Colon (tissue), 2 donors: ENCODE results near the gene ALDH1A1.

Experiments used
- FAIRE-seq: peaks from 2 replicates; lab custom pipeline; 2012; peaks lifted over from hg19 to GRCh38; lab: Jason Lieb, UNC
- donor health status: control.
- donor health status: control.

ALDH1A1 gene

DNA sequence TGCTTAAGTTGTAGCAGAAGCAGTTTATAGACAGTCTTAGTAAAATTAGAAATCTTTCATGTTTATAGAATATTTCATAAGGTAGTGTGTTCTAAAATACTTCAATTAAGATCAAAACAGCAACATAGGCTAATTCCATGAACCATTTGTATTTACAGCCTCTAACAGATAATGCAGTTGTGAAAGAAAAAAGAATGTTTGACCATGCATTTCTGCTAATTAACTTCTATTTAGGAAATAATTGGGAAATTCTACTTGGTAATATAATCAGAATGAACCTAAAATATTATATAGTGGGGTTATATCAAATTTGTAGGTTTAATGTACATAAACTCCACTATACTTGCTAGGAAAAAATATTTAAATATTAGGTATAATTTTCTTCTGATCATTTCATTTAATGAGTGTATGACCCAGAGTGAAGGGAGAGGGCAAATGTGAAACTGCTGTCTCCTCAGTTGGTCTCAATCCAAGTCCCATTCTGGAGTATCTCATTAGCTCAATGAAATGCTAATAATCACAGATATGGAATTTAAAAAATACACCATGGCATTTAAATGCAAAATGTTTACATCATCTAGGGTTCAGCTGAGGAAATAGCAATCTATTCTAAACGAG is 34.9 kb downstream of the ALDH1A1 start:
- FAIRE-seq, result no peak

DNA sequence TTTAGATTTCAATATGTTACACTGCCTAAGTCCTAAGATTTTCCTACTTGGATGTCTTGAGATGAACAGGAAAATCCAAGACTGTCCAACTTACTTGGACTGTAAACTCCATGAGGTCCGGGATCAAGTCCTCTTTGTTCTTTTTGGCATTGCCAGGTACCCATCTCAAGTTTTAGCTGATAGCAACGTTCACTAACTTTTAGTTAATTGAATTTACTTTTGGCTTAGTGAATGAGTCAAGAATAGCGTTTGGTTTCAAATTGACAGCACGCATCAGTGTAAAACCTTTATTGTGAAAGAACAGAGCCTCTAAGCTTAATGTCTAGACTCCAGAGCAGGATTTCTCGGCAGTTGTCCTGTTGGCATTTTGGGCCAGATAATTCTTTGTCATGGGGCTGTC is 37.2 kb downstream of the ALDH1A1 start:
- FAIRE-seq, result no peak

DNA sequence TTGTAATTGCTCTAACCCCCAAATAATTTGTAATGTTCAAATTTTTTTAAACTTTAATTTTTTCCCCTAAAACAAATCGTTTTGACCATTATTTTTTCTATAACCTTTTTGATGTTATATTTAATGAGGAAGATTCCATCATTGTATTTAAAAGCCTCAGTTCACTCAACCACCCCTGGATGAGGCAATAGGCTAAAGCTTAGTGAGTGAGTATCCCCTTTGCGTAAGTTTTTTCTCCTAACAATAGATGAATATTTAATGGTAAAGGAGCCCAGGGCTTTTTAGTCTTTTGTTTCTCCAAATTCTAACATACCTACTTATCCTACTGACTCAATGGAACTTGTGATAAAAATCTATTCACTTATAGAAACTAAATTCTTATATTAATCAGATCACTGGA is 38.1 kb downstream of the ALDH1A1 start:
- FAIRE-seq, result peak; percentile 31

DNA sequence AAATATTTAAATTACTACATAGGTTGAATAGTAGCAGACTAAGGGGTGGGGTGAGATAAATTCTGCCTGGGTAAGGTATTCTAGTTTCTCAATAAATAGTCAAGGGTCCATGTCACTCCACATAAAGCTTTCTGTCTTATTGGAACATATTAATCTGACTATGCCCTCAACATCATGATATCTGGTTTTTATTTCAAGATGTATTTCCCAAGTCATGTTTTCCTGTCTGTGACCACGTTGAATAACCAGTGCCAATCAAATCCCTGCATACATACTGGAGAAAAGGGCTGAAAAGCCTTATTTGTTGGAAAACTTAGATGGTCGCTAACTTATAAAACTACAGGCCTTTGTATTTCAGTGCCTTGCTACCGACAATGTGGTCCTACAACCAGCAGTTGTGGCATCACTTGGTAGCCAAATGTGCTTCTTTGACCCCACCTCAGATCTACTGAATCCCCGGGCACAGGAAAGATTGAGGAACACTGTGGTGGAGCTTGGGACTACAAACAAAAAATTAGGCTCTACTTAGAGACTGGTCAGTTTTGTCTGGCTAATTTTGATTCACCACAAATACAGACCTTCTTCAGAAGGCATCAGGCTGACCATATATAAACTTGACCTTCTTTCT is 39.4 kb downstream of the ALDH1A1 start:
- no peak for FAIRE-seq

GRCh38 chr9:72912476-72913381 is 40.1 kb downstream of the ALDH1A1 start:
- no peak for FAIRE-seq

DNA sequence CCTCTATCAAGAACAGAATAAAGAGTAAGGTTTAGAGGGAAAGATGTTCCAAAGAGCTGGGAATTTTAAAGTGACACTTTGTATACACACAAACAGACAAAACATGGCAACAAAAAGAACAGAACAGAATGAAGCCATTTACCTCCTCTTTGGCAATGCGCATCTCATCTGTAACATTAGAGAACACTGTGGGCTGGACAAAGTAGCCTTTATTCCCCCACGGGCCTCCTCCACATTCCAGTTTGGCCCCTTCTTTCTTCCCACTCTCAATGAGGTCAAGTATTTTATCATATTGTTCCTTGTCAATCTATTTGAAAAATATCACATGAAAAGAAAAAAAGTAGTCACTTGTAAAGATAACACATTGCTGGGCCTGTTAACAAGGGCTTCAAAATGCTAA is 41.0 kb downstream of the ALDH1A1 start:
- no peak for FAIRE-seq

GRCh38 chr9:72911247-72911775 is 41.5 kb downstream of the ALDH1A1 start:
- no peak for FAIRE-seq

- FAIRE-seq, result no peak
Observed at GRCh38 chr9:72909428-72909827, 43.4 kb downstream of the ALDH1A1 start.

- no peak for FAIRE-seq
Observed at GRCh38 chr9:72907421-72907820, 45.4 kb downstream of the ALDH1A1 start.

GRCh38 chr9:72906810-72907209 is 46.0 kb downstream of the ALDH1A1 start:
- no peak for FAIRE-seq

DNA sequence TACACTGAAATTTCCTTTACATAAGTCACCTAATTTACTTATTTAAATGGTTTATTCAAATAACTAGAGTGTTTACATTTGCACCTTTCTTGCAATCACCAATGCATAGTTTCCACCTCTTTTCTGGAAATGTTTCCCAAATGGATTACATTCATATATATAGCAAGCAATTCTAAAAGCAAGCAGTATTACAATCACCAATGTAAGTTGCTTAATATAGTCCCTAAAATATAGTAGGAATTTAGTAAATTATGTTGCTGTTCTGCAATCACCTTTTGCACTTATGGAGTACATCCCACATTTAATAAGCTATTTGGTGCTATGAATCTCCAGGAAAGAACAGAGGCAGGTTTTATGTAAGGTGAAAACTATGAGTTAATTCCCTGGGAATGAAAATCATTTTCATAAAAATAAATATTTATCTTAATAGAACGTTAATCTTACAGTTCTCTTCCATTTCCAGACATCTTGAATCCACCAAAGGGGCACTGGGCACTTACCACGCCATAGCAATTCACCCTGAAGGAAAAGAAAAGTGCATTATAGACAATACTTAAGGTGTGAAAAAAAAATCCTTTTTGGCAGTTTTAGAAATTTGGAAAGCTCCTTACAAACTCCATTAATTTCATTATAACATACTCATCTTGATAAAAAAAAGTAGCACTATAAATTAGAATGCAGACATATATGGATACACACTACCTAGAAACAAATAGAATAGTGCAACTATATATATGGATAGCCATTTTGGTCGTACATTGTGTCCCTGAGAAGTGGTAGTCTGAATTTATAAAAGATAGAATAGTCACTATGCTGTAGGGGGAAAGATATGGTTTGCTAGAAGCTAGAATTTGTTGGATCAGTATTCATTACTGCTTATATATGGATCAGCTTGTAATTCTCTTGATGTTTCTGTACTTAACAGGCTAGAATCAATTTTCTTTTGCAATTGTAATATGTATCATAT is 47.1 kb downstream of the ALDH1A1 start:
- FAIRE-seq, result no peak

DNA sequence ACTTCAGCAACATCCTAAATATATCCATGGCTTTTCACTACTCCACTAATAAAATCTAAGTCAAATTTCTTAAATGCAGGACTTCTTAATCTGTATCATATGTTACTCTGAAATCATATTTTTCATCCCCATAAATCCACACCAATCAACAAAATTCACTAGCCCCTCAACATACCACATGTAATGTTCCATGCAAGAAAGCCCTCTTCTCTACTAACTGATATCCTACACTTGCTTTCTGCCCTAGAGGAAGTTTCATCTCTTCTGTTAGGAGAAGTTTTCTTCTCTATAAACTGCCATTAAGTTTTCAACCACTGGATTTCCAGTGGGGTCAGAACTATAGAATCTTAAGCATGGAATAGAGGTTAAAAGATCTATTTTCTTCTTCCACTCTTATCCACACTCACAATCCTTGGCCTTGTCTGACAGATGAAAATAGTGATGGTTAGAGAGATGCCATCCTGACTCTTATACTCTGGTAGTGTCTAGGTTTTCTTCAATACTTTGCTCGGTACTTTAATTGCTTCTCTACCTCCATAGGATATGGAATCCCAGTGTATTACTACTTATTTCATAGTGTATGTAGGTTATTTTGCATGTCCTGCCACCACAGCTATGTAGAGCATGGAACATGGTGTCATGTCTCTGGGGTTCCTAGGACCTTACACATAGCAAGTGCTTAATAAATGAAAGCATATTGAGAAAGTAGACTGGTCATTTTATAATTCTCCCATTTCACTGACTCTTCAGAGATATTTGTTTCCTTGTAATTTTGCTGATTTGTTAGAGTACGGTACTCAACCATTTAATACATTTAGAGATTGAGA is 48.4 kb downstream of the ALDH1A1 start:
- FAIRE-seq, result no peak

- no peak for FAIRE-seq
Observed at GRCh38 chr9:72903103-72903502, 49.8 kb downstream of the ALDH1A1 start.

DNA sequence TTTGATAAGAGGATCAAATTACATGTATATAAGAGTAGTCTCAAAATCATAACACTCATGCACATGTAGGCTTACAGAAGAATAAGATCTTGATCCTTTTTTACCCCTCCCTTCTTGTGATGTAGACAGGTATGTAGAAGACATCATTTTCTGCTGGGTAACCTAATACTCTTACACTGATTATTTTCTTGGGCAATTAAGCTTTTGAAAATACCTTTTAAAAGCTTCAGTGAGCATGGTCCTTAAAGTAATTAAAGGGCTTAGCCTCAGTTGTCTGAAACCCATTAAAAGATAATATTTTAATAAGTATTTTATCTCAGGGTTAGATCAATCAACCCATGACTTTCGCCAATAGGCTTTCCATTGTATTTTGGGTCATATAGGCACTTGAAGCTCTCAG is 50.6 kb downstream of the ALDH1A1 start:
- FAIRE-seq, result no peak

DNA sequence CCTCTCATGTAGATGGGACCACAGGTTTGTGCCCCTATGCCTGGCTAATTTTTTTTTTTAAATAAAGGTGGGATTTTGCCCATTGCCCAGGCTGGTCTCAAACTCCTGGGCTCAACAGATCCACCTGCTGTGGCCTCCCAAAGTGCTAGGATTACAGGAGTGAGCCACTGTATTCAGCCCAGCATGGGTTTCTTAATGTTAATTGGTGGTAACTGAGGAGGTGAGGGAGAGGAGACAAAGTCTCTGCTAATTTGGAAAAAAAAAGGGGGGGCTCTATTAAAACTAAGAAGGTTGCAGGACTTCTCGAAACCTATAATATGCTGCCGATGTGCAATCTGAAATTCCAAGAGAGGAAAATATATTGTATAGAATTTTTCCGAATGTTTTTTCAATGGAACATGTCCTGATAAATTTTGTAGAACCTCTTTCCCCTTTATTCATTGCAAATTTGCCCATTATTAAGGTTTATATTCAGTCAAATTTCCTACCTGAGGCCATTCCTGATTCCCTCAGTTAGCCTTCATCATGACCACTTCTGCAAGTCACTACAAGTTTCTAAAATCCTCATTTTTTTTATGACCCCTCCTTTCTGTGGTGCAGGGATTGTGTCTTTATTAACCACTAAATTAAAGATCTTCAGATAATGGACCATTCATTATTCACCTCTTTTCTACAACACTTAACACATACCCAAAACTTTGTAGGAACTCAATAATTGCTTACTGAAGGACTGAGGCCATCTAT is 52.9 kb downstream of the ALDH1A1 start:
- no peak for FAIRE-seq

- no peak for FAIRE-seq
Observed at GRCh38 chr9:72898784-72899733, 53.8 kb downstream of the ALDH1A1 start.

DNA sequence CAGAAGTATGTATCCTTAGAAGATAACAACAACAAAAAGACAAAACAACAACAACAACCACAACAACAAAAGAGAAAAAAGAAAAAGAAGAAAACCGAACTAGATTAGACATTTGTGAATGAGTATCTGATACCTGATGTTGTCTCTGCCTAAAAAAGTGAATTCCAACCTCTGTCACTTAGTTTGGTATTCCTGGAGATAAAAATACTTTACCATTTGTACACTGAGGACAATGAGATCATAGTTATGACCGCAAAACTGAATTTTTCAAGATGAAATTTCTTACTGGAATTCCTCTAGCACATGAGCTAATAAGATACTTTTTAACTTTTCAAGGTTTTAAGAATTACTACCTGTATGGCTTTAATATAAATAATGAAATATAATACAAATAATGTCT is 54.5 kb downstream of the ALDH1A1 start:
- no peak for FAIRE-seq

DNA sequence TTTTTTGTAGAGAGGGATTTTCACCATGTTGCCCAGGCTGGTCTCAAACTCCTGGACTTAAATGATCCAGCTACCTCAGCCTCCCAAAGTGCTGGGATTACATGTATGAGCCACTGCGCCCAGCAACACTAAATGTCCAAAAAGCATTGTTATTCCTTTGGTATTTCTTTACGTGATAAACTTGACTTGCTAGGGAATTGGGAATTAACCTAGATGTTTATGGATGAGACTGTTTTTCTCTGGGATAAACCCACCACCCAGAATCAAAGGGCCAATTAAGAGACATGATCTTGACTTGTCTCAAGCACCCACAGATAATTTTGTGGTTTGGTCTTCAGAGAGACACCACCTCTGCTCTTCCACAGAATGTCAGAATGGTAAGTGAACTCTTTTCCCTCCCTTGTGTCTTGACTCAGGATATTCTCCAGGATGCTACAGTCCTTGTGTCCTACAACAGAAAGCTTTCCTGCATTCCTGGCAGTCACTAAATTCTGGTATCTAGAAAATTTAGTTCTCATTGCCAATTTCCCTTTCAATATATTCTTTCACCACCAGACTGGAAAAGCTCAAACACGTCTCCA is 55.7 kb downstream of the ALDH1A1 start:
- FAIRE-seq, result no peak

- no peak for FAIRE-seq
Observed at GRCh38 chr9:72896439-72896838, 56.4 kb downstream of the ALDH1A1 start.
